ENCODE measurements around the gene SIL1. TPM values are rescaled to one million over a fixed set of nuclear protein-coding genes. Genes with fewer than 3 reads are reported as not detected.
A peak's percentile ranks its signal among the peaks of the same experiment; 100 is the strongest.

Gene SIL1
- total RNA-seq, 2 experiments from 2014 or later: 21.4 to 29.6 TPM

- H3K27me3 Mint-ChIP-seq (ENCODE audit: low read depth): peaks cover 7% of the 10 kb centered on the region
- H3K4me1 Mint-ChIP-seq (ENCODE audit: low read depth): peaks cover 10% of the 10 kb centered on the region
- no peak overlapping the region for H3K4me3 Mint-ChIP-seq
- intact Hi-C loops (cut with micrococcal nuclease): no loop called here
- H3K27ac Mint-ChIP-seq: no peak overlapping the region
- H3K36me3 Mint-ChIP-seq (ENCODE audit: low read depth): peaks cover 2% of the 10 kb centered on the region
- H3K9me3 Mint-ChIP-seq: no peaks in the 10 kb centered on the region
- CTCF ChIA-PET: no interaction called here
- no peak for DNase-seq
Measured at GRCh38 chr5:138901716-138902115, 296.5 kb downstream of the SIL1 start.

DNA sequence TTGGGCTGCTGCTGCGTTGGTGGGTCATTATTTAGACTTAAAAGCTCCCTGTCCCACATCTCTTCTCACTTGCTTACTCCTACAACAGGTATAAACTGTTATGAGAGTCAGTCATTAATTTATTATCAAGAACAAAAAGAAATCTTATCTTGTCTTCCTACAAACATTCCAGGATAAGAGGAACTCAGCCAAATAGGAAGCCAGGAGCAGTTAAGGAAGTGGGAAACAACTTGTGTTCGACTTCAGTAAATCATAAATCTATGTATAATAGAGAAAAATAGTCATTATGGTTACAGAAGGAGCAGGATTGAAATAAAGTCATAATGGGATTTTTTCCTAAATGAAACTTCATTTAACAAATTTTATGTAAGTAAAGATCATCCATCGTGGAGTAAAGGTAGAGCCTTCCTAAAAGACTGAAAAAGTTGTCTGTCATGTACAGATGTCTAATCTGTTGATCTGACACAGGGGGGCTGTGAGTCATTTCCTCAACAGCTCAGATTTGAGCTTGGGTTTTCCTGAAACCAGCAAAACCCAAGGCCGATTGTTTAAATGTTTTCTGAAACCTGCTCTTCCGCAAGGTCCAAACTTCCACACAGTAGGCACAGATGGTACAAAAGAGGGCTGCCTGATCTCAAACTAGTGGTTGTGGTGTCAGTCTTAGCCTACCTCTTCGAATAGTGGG is 297.7 kb downstream of the SIL1 start:
- Mint-ChIP-seq H3K4me3 (no peak overlapping the region), H3K27me3 (ENCODE audit: low read depth) (peaks cover 10% of the 10 kb centered on the region), H3K27ac (no peak overlapping the region), H3K9me3 (no peaks in the 10 kb centered on the region), H3K36me3 (ENCODE audit: low read depth) (peaks cover 2% of the 10 kb centered on the region), H3K4me1 (ENCODE audit: low read depth) (peaks cover 10% of the 10 kb centered on the region)
- peak; percentile 47 for DNase-seq
- CTCF ChIA-PET: no interaction called here
- intact Hi-C loops (cut with micrococcal nuclease): no loop called here

DNA sequence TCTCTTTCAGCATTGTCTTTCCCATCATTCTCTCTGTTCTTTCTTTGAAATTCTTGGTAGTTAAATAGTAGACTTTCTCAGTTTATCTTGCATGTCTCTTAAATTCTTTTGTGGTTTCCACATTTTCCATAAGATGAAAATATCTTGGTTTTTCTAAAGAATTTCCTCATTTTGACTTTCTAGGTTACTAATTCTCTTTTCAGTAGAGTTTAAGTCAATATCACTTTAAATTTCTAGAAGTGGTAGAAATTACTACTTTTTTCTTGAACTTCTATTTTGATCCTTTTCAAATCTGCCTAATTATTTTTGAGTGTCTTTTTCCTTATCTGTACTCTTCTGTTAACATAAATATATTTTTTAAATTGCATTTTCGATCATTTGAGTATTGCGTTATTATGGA is 299.4 kb downstream of the SIL1 start:
- Mint-ChIP-seq H3K27me3 (ENCODE audit: low read depth) (peaks cover 15% of the 10 kb centered on the region), H3K4me1 (ENCODE audit: low read depth) (peaks cover 10% of the 10 kb centered on the region), H3K9me3 (no peaks in the 10 kb centered on the region), H3K27ac (no peak overlapping the region), H3K36me3 (ENCODE audit: low read depth) (no peaks in the 10 kb centered on the region), H3K4me3 (no peak overlapping the region)
- intact Hi-C loops (cut with micrococcal nuclease): no loop called here
- no peak for DNase-seq
- CTCF ChIA-PET: no interaction called here

DNA sequence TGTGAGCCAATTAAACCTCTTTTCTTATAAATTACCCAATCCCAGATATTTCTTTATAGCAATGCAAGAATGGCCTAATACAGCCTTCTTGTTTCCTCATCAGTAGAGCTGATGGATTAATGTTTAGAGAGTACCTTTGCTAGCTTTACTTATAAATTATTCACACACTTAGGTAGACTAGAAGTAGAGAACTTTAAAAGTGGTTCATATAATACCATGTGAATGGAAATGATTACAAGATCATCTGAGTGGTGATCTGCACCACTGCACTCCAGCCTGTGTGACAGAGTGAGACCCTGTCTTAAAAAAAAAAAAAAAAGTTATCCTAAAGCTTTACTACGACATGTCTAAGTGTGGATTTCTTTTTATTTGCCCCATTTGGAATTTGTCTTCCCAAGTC is 299.9 kb downstream of the SIL1 start:
- intact Hi-C loops (cut with micrococcal nuclease): no loop called here
- H3K9me3 Mint-ChIP-seq: no peaks in the 10 kb centered on the region
- H3K36me3 Mint-ChIP-seq (ENCODE audit: low read depth): no peaks in the 10 kb centered on the region
- no peak overlapping the region for H3K4me3 Mint-ChIP-seq
- CTCF ChIA-PET: no interaction called here
- DNase-seq: no peak
- peaks cover 15% of the 10 kb centered on the region for H3K27me3 Mint-ChIP-seq (ENCODE audit: low read depth)
- H3K27ac Mint-ChIP-seq: no peak overlapping the region
- H3K4me1 Mint-ChIP-seq (ENCODE audit: low read depth): peaks cover 10% of the 10 kb centered on the region

Other genes with a start within 250 kb of the SIL1 start
- gene MATR3, start 95.4 kb upstream of the SIL1 start, total RNA-seq: 100 to 1,000 TPM; 137 to 164 TPM
- 10 to 100 TPM; 68.8 to 74.3 TPM for gene PAIP2, start 143.5 kb upstream of the SIL1 start, total RNA-seq
- gene SLC23A1, start 184.9 kb upstream of the SIL1 start, total RNA-seq: under 1 TPM in 1 of 2 experiments, not detected in 1; 0.62 TPM
- gene MZB1, start 191.5 kb upstream of the SIL1 start, total RNA-seq: 1 to 10 TPM; 2.0 to 2.8 TPM
- gene PROB1, start 196.7 kb upstream of the SIL1 start, total RNA-seq: 1 to 10 TPM; 1.1 to 1.2 TPM
- gene SPATA24, start 205.7 kb upstream of the SIL1 start, total RNA-seq: 1 to 10 TPM; 6.0 to 7.4 TPM
- gene DNAJC18, start 241.2 kb upstream of the SIL1 start, total RNA-seq: 10 to 100 TPM; 18.1 to 18.8 TPM

Data from activated naive CD4-positive, alpha-beta T cell treated with anti-CD3 and anti-CD28 coated beads for 36 hours (primary cell).